HG02852 (cell line): ENCODE results near the gene B3GALT5.

Experiments
- ATAC-seq: cut with Tn5 transposase; IDR thresholded peaks from one replicate; pipeline ENCODE4 v1.9.1; 2021; ENCODE audit warnings: mild to moderate bottlenecking, moderate library complexity; ENCODE audit not compliant: unreplicated experiment

B3GALT5 gene

GRCh38 chr21:39690454-39690853 lies 77.7 kb downstream of the B3GALT5 start:
- no peak for ATAC-seq

DNA sequence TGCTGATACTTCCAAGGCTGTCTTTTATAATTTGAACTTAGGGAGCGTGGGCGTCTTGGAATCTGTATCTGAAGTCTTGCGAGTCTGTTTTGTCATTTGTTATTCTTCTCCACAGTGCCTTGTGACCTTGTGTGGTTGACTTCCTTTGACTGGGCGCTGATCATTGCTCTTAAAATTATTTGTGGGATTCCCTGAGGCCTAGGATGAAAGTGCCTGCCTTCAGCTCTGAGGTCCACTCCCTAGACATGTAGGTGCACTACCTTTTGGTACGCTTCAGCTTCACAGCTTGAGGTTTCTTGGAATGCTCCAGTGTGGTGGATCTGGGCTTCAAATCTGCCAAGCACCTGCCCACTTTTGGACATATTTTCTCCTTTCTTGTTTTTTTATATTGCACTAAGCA lies 82.0 kb downstream of the B3GALT5 start:
- ATAC-seq = no peak

GRCh38 chr21:39696196-39696595 lies 83.5 kb downstream of the B3GALT5 start:
- ATAC-seq = no peak

- ATAC-seq = no peak
Observed at GRCh38 chr21:39696618-39697017, 83.9 kb downstream of the B3GALT5 start.

DNA sequence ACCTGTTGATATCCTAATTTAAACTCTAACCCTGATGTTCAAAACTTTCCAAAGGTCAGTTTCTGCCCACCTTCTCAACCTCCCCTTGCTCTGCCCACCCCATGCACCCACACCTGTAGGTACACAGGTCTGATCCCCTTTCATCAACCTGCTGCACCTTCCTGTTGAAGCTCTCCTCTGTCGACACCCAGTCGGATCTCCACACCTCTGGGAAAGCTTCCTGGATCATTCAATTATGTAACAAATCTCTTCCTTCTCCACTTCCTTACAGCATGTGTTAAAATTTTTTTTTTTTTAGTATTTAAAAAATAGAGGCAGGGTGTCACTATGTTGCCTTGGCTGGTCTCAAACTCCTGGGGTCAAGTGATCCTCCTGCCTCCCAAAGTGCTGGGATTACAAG lies 87.6 kb downstream of the B3GALT5 start:
- ATAC-seq = no peak

DNA sequence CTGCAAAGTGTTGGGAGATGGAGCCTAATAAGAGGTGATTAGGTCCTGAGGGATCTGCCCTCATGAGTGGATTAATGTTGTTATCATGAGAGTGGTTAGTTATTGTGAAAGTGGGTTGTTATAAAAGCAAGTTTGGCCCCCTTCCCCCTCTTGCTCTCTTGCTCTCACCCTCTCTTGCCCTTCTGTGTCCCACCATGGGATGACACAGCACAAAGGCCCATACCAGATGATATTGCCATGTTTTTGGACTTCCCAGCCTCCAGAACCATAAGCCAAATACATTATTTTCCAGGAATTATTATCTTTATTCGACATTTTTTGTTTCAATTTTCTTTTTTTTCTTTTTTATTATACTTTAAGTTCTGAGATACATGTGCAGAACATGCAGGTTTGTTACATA lies 90.8 kb downstream of the B3GALT5 start:
- no peak for ATAC-seq

GRCh38 chr21:39705849-39706248 lies 93.1 kb downstream of the B3GALT5 start:
- no peak for ATAC-seq

DNA sequence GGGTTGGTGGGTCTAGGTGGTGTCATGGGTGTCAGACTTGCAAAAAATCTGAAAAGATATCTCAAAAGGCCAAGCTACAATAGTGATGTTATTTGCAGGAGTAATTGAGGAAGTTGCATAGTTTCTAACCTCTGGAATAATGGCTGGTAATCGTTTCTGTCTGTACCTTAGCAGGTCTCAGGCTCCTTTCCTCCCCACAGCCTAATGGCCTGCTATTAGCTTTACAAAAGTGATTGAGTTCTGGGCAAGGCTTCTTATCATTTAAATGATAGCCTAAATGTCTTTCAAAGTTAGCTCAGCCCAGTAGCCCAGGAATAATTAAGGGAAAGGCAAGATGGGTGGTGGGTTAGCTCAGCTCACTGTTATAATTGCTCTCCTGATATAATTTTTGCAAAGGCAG lies 94.6 kb downstream of the B3GALT5 start:
- no peak for ATAC-seq

DNA sequence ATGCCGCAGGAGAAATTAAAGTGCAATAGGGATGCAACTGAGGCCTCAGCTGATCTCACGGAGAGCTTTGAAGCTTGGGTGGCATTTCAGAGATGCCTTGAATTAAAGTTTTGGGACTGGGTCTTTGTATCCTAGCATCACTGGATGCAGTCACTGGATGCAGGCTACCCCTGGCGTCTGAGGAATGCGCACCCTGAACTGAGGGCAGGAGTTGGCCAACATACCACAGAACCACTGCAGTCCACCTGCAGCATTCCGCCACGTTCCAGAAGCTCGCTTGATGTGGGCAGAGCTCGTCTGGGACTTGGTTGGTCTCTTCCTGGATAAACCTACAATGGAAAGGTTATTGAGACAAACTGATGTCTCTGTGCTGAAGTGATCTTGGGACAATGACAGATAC lies 98.1 kb downstream of the B3GALT5 start:
- no peak for ATAC-seq

GRCh38 chr21:39712273-39712672 lies 99.5 kb downstream of the B3GALT5 start:
- ATAC-seq = no peak

GRCh38 chr21:39712976-39713375 lies 100.2 kb downstream of the B3GALT5 start:
- no peak for ATAC-seq

GRCh38 chr21:39713905-39714304 lies 101.2 kb downstream of the B3GALT5 start:
- ATAC-seq = no peak

DNA sequence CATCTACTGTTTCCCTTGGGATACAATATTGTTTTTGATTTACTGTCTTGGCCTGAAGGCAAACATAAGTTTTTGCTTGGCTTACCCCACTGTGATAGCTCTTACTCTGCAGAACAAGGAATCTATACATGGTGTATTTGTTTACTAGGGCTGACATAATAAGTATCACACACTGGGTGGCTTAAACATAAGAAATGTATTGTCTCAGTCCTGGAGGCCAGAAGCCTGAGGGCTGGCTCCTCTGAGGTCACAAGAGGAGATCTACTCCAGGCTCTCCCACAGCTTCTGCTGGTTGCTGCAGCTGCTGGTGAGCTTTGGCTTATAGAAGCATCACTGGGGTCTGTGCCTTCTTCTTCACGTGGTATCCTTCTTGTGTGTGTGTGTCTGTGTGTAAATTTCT lies 101.6 kb downstream of the B3GALT5 start:
- no peak for ATAC-seq

GRCh38 chr21:39715804-39716397 lies 103.2 kb downstream of the B3GALT5 start:
- no peak for ATAC-seq

- no peak for ATAC-seq
Observed at GRCh38 chr21:39720126-39720778, 107.5 kb downstream of the B3GALT5 start.

DNA sequence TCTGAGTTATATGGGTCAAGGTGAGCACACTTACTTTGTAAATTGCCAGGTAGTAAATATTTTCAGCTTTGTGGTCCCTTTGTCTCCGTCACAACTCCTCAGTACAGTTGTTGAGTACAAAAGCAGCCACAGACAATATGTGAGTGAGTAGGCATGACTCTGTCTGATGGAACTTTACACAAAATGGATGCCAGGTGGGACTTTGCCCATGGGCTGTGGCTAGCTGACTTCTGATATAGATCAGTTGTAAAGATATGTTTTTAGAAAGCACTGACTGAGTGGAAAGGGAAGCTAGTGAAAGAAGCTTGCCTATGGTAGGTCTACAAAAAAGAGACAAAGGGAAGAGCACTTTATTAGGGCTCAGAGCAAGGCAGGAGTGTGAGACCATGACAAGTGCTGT lies 109.1 kb downstream of the B3GALT5 start:
- ATAC-seq = no peak
